ENCODE results near the gene C22orf39. TPM values are rescaled to one million over a fixed set of nuclear protein-coding genes. Genes with fewer than 3 reads are reported as not detected.

C22orf39 gene, protein sequence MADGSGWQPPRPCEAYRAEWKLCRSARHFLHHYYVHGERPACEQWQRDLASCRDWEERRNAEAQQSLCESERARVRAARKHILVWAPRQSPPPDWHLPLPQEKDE
- total RNA-seq (2014; rRNA removed; shearing (Covaris generic)): 64.8 and 70.4 TPM in 2 replicates
- 52.1 and 56.3 TPM in 2 replicates for total RNA-seq (2022)
- Bru-seq, nascent RNA: percentile 89 among the genes with signal in this experiment
- percentile 95 among the genes with signal in this experiment for BruChase-seq, experiment 1, labeled RNA remaining after a 6-hour chase
- percentile 95 among the genes with signal in this experiment for BruChase-seq, experiment 2, labeled RNA remaining after a 2-hour chase
- long read RNA-seq, transcript C22orf39-203 (3 exons, 1,005 nt): minor isoform, 45 of 137 reads
- long read RNA-seq, transcript C22orf39-202 (3 exons, 3,350 nt): major isoform, 56 of 137 reads
- long read RNA-seq, partial matches to known transcripts: 5 of 137 reads
- long read RNA-seq, other reads (novel, unspliced or antisense): 31 of 137 reads

DNA sequence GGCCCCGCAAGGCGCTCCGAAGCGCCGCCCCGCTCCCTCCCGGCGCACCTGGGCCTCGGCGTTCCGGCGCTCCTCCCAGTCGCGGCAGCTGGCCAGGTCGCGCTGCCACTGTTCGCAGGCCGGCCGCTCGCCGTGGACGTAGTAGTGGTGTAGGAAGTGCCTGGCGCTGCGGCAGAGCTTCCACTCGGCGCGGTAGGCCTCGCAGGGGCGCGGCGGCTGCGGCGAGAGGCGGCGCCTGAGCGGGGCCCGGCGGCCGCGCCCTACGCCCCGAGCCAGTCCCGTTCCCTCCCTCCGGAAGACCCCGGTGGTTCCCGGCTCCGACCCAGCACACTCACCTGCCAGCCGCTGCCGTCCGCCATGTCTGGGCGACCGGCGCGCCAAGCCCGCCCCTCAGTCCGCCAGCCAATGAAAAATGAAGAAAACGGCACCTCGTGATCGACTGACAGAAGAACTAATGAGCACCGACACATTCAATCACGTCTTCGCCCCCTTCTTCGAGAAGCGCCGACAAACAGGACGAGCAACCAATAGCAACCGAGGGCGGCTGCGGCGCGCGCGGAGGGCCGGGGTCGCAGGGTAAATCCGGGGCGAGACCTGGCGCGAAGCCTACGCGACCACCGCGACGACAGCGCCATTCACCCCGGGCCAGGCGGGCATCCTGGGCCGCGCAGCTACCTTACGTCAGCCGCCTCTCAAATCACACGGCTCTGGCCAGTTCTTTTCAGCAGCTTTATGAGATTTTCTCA is at the start of gene C22orf39:
Gene C22orf39 (minus strand): TSS at position 382 of the 746 bp plus-strand sequence. CDS start 23 bp downstream, at position 359.
- no peak for TF ChIP-seq EZH2phosphoT487 (IDR thresholded peaks at IDR 0.05; ENCODE audit: borderline replicate concordance, low read depth, low read length)
- TF ChIP-seq, protein P1, sequence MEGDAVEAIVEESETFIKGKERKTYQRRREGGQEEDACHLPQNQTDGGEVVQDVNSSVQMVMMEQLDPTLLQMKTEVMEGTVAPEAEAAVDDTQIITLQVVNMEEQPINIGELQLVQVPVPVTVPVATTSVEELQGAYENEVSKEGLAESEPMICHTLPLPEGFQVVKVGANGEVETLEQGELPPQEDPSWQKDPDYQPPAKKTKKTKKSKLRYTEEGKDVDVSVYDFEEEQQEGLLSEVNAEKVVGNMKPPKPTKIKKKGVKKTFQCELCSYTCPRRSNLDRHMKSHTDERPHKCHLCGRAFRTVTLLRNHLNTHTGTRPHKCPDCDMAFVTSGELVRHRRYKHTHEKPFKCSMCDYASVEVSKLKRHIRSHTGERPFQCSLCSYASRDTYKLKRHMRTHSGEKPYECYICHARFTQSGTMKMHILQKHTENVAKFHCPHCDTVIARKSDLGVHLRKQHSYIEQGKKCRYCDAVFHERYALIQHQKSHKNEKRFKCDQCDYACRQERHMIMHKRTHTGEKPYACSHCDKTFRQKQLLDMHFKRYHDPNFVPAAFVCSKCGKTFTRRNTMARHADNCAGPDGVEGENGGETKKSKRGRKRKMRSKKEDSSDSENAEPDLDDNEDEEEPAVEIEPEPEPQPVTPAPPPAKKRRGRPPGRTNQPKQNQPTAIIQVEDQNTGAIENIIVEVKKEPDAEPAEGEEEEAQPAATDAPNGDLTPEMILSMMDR (conservative IDR thresholded peaks at IDR 0.05; ENCODE audit: low read length): no peak
- intact Hi-C loops (cut with micrococcal nuclease; ENCODE audit: unreplicated experiment): loop anchor here (2.0 to 5.0 kb wide), 5 partner anchors 21 to 1370 kb away; partner anchors contain the start of genes PEX26 and SLC25A1
- Histone ChIP-seq H3K79me2 (ENCODE audit: insufficient read depth, low read depth, low read length) (peaks cover 54% of the 10 kb centered on the region), H3K4me1 (ENCODE audit: insufficient read depth, low read length, poor library complexity, severe bottlenecking) (peaks cover 27% of the 10 kb centered on the region), H4K20me1 (ENCODE audit: insufficient read depth, low read length) (peaks cover 17% of the 10 kb centered on the region; the same call in 1 of the 2 replicates), H3K27ac (ENCODE audit: low read depth, low read length, poor library complexity, severe bottlenecking) (peak within 1 kb of the TSS; percentile 71), H3K4me2 (ENCODE audit: low read length) (peak within 1 kb of the TSS; percentile 71), H3K4me3 (ENCODE audit: low read depth, low read length, poor library complexity, severe bottlenecking) (peak within 1 kb of the TSS; percentile 91), H2AFZ (ENCODE audit: low read length) (peak within 1 kb of the TSS; percentile 75), H3K9me3 (ENCODE audit: low read length) (no peaks in the 10 kb centered on the region), H3K9me2 (ENCODE audit: insufficient read depth, low read length) (no peaks in the 10 kb centered on the region), H3K36me3 (ENCODE audit: insufficient read depth, low read length) (peaks cover 78% of the 10 kb centered on the region)
- peak; percentile 95 for DNase-seq (ENCODE audit: low spot score)
- no TSS peak for BruUV-seq (replicated peaks)
- POLR2A ChIA-PET: interaction anchor here (0.5 to 1.0 kb wide), 2 partner anchors 14 to 1769 kb away, joined by 3 to 4 read pairs; no protein-coding TSS in a partner anchor
- CTCF ChIA-PET (ENCODE audit: unreplicated experiment): no interaction called here

GRCh38 chr22:19497245-19497644 is 49.7 kb upstream of the C22orf39 start:
- H3K9me2 ChIP-seq (ENCODE audit: insufficient read depth, low read length): no peaks in the 10 kb centered on the region
- TF ChIP-seq EZH2phosphoT487 (IDR thresholded peaks at IDR 0.05; ENCODE audit: borderline replicate concordance, low read depth, low read length): no peak
- TF ChIP-seq, protein P1 (conservative IDR thresholded peaks at IDR 0.05; ENCODE audit: low read length): no peak
- H3K27ac ChIP-seq (ENCODE audit: low read depth, low read length, poor library complexity, severe bottlenecking): no peak overlapping the region
- H3K4me1 ChIP-seq (ENCODE audit: insufficient read depth, low read length, poor library complexity, severe bottlenecking): no peaks in the 10 kb centered on the region
- no peak overlapping the region for H3K4me3 ChIP-seq (ENCODE audit: low read depth, low read length, poor library complexity, severe bottlenecking)
- H3K79me2 ChIP-seq (ENCODE audit: insufficient read depth, low read depth, low read length): no peaks in the 10 kb centered on the region
- ChIA-PET CTCF (ENCODE audit: unreplicated experiment) (no interaction called here), POLR2A (no interaction called here)
- H4K20me1 ChIP-seq (ENCODE audit: insufficient read depth, low read length): no peaks in the 10 kb centered on the region
- no peak overlapping the region for H3K4me2 ChIP-seq (ENCODE audit: low read length)
- no peak overlapping the region for H2AFZ ChIP-seq (ENCODE audit: low read length)
- no peak for DNase-seq (ENCODE audit: low spot score)
- intact Hi-C loops (cut with micrococcal nuclease; ENCODE audit: unreplicated experiment): loop anchor here (5.0 kb wide), 1 partner anchor 135 kb away; no protein-coding TSS in a partner anchor
- peaks cover 90% of the 10 kb centered on the region for H3K36me3 ChIP-seq (ENCODE audit: insufficient read depth, low read length)
- H3K9me3 ChIP-seq (ENCODE audit: low read length): no peaks in the 10 kb centered on the region
- no TSS peak for BruUV-seq (replicated peaks)

All from OCI-LY7 (cell line).